Neuronal stem cell (in vitro differentiated cells): ENCODE results near the gene NBPF6.
"Not testable (repeated sequence)": the region's sequence is repeated elsewhere in the genome, so short reads cannot be mapped to it uniquely, and the experiment has no call there.

Experiments
- DNase-seq: peaks from one replicate; pipeline ENCODE4 v3.0.0-alpha.2; 2013; ENCODE audit warnings: low spot score
- H2AFZ ChIP-seq: one replicate; pipeline ENCODE4 v1.6.1; 2013; ENCODE audit warnings: mild to moderate bottlenecking, low read length, inconsistent platforms
- H2AK5ac ChIP-seq: 2 replicates; pipeline ENCODE4 v1.6.1; 2013; ENCODE audit warnings: low read depth, mild to moderate bottlenecking, inconsistent platforms, low read length, moderate library complexity, mixed read lengths
- H2BK120ac ChIP-seq: 2 replicates; pipeline ENCODE4 v1.6.1; 2013; ENCODE audit warnings: low read depth, mild to moderate bottlenecking, inconsistent platforms, low read length, moderate library complexity, mixed read lengths
- H2BK12ac ChIP-seq: one replicate; pipeline ENCODE4 v1.6.1; 2013; ENCODE audit warnings: low read length, inconsistent platforms
- H2BK15ac ChIP-seq: 2 replicates; pipeline ENCODE4 v1.6.1; 2013; ENCODE audit warnings: mild to moderate bottlenecking, low read length, inconsistent platforms, mixed read lengths
- H2BK5ac ChIP-seq: one replicate; pipeline ENCODE4 v1.6.1; 2013; ENCODE audit warnings: inconsistent platforms, mild to moderate bottlenecking, low read length, moderate library complexity
- H3K14ac ChIP-seq: one replicate; pipeline ENCODE4 v1.6.1; 2013; ENCODE audit warnings: low read length, inconsistent platforms
- H3K18ac ChIP-seq: 2 replicates; pipeline ENCODE4 v1.6.1; 2013; ENCODE audit warnings: low read length, inconsistent platforms
- H3K23ac ChIP-seq: 2 replicates; pipeline ENCODE4 v1.6.1; 2013; ENCODE audit warnings: low read depth, mild to moderate bottlenecking, mixed read lengths, low read length, inconsistent platforms; ENCODE audit not compliant: poor library complexity
- H3K27ac ChIP-seq: replicated peaks from 3 replicates; pipeline ENCODE4 v1.5.1; 2013; ENCODE audit warnings: low read length, inconsistent platforms
- H3K27me3 ChIP-seq, 3 experiments: 2 replicates each; pipeline ENCODE4 v1.6.1; 2013; ENCODE audit warnings: low read length in 3 of 3, mild to moderate bottlenecking in 2 of 3, inconsistent platforms in 1 of 3, low read depth in 1 of 3, mixed read lengths in 1 of 3, moderate library complexity in 1 of 3; ENCODE audit not compliant: control insufficient read depth in 3 of 3, insufficient read depth in 3 of 3
- H3K36me3 ChIP-seq, 2 donors: replicated peaks in 1 of 2; 2 replicates each; pipeline ENCODE4 v1.6.1; 2013; ENCODE audit warnings: low read length in 2 of 2; ENCODE audit not compliant: control insufficient read depth in 2 of 2, insufficient read depth in 2 of 2
- H3K4ac ChIP-seq: 2 replicates; pipeline ENCODE4 v1.6.1; 2013; ENCODE audit warnings: inconsistent platforms, mild to moderate bottlenecking, low read length, moderate library complexity
- H3K4me1 ChIP-seq, 2 donors: 1 replicate in 1 of 2; 2 replicates in 1 of 2; pipeline ENCODE4 v1.6.1; 2013; ENCODE audit warnings: low read length in 2 of 2, low read depth in 1 of 2; ENCODE audit not compliant: control insufficient read depth in 2 of 2, insufficient read depth in 1 of 2
- H3K4me2 ChIP-seq: one replicate; pipeline ENCODE4 v1.6.1; 2013; ENCODE audit warnings: mild to moderate bottlenecking, low read length, inconsistent platforms; ENCODE audit not compliant: insufficient read depth, poor library complexity, severe bottlenecking
- H3K4me3 ChIP-seq, 2 donors: 2 replicates each; pipeline ENCODE4 v1.5.1; 2013; ENCODE audit warnings: low read length in 2 of 2, mild to moderate bottlenecking in 2 of 2, inconsistent platforms in 1 of 2, moderate library complexity in 1 of 2
- H3K79me1 ChIP-seq: one replicate; pipeline ENCODE4 v1.6.1; 2013; ENCODE audit warnings: low read depth, mild to moderate bottlenecking, inconsistent platforms, low read length, moderate library complexity
- H3K9ac ChIP-seq: one replicate; pipeline ENCODE4 v1.6.1; 2013; ENCODE audit warnings: mild to moderate bottlenecking, low read depth, low read length, inconsistent platforms; ENCODE audit not compliant: poor library complexity
- H3K9me3 ChIP-seq, 2 donors: replicated peaks in 1 of 2; 2 replicates each; pipeline versions ENCODE3 to v1.6.1; 2013; ENCODE audit warnings: low read length in 2 of 2, mild to moderate bottlenecking in 2 of 2, inconsistent platforms in 1 of 2, low read depth in 1 of 2, mixed read lengths in 1 of 2, moderate library complexity in 1 of 2; ENCODE audit not compliant: control insufficient read depth in 2 of 2, insufficient read depth in 1 of 2
- H4K8ac ChIP-seq: one replicate; pipeline ENCODE4 v1.6.1; 2013; ENCODE audit warnings: low read depth, mild to moderate bottlenecking, inconsistent platforms, low read length, moderate library complexity
- H4K91ac ChIP-seq: one replicate; pipeline ENCODE4 v1.6.1; 2013; ENCODE audit warnings: low read length, low read depth, mild to moderate bottlenecking, inconsistent platforms; ENCODE audit not compliant: poor library complexity
- WGBS, 2 donors: extraction: QIAGEN DNeasy Blood & Tissue Kit; methylation state at CpG; one replicate each; pipeline ENCODE4 v1.1.7; 2013; ENCODE audit warnings: missing lambda C conversion rate in 2 of 2, mixed read lengths in 1 of 2; ENCODE audit not compliant: insufficient read length in 2 of 2, insufficient replicate concordance in 1 of 2; ENCODE audit errors: extremely low coverage in 2 of 2; 5-methylcytosine and 5-hydroxymethylcytosine counted together

NBPF6 gene

GRCh38 chr1:108495008-108495407 lies 44.9 kb downstream of the NBPF6 start:
- H3K4me3 ChIP-seq, H2AFZ ChIP-seq, H3K4ac ChIP-seq, H3K9me3 ChIP-seq, H2AK5ac ChIP-seq, H4K8ac ChIP-seq, H2BK5ac ChIP-seq, H3K18ac ChIP-seq, H3K14ac ChIP-seq, H3K4me1 ChIP-seq, H2BK12ac ChIP-seq, H3K36me3 ChIP-seq, H3K27me3 ChIP-seq, DNase-seq, H3K9ac ChIP-seq, H4K91ac ChIP-seq, H2BK120ac ChIP-seq, H3K23ac ChIP-seq, H2BK15ac ChIP-seq, H3K79me1 ChIP-seq, H3K4me2 ChIP-seq, H3K27ac ChIP-seq: not testable (repeated sequence)
- whole genome bisulfite sequencing, 2 donors = no CpG with 5 or more reads among the region's 1 CpG

DNA sequence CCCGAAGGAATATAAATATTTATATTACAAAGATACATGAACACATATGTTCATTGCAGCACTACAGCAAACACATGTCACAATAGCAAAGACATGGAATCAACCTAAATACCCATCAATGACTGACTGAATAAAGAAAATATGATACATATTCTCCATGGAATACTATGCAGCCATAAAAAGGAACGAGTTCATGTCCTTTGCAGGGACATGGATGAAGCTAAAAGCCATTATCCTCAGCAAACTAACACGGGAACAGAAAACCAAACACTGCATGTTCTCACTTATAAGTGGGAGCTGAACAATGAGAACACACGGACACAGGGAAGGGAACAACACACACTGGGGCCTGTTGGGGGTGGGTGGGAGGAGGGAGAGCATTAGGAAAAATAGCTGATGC lies 46.7 kb downstream of the NBPF6 start:
- H3K4ac ChIP-seq, H3K14ac ChIP-seq, H3K18ac ChIP-seq, H4K91ac ChIP-seq, H4K8ac ChIP-seq, DNase-seq, H2BK15ac ChIP-seq, H3K4me1 ChIP-seq, H2BK5ac ChIP-seq, H3K4me2 ChIP-seq, H2BK120ac ChIP-seq, H3K9ac ChIP-seq, H3K79me1 ChIP-seq, H2AK5ac ChIP-seq, H3K36me3 ChIP-seq, H3K27ac ChIP-seq, H3K27me3 ChIP-seq, H3K4me3 ChIP-seq, H2AFZ ChIP-seq, H3K23ac ChIP-seq, H3K9me3 ChIP-seq, H2BK12ac ChIP-seq: not testable (repeated sequence)
- WGBS, 2 donors = no CpG with 5 or more reads among the region's 4 CpGs

DNA sequence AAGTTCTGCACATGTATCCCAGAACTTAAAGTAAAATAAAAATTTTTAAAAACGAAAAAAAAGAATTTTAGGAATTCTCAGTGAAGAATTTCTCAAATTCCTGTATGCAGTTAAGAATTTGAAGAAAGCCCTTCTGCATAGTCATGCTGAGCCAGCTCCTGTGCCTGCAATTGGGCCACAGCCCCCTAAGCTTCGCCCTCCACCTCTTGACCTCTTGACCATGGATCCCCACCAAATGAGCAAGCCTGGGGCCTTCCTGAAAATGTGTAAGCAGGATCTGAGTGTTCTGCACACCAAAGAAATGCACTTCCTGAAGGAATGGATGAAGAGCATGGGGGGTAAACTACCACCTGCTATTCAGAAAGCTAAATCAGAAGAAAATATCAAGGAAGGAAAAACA lies 52.0 kb downstream of the NBPF6 start:
- Histone ChIP-seq H3K23ac (no peak overlapping the region), H3K4ac (no peak overlapping the region), H3K27ac (no peak overlapping the region), H3K4me3 (no peak overlapping the region), H4K8ac (no peak overlapping the region), H3K9me3 (no peaks in the 10 kb centered on the region), H2BK12ac (no peak overlapping the region), H3K27me3 (no peaks in the 10 kb centered on the region), H4K91ac (no peak overlapping the region), H3K79me1 (no peaks in the 10 kb centered on the region), H2AFZ (no peak overlapping the region), H3K14ac (no peak overlapping the region), H3K4me1 (peaks cover 0 to 2% of the 10 kb centered on the region in 2 donors), H3K36me3 (no peaks in the 10 kb centered on the region), H2AK5ac (no peak overlapping the region), H3K9ac (no peak overlapping the region), H3K18ac (no peak overlapping the region), H3K4me2 (no peak overlapping the region), H2BK120ac (no peak overlapping the region), H2BK15ac (no peak overlapping the region), H2BK5ac (no peak overlapping the region)
- WGBS, 2 donors = no CpG with 5 or more reads among the region's 2 CpGs
- no peak for DNase-seq

- no peak overlapping the region for H3K27ac ChIP-seq
- H3K36me3 ChIP-seq = no peaks in the 10 kb centered on the region
- no peak overlapping the region for H3K14ac ChIP-seq
- no peak overlapping the region for H2AK5ac ChIP-seq
- H4K91ac ChIP-seq = no peak overlapping the region
- no peak overlapping the region for H3K4ac ChIP-seq
- H2BK12ac ChIP-seq = no peak overlapping the region
- no peak for DNase-seq
- no peak overlapping the region for H2BK15ac ChIP-seq
- peaks cover 0 to 2% of the 10 kb centered on the region in 2 donors for H3K4me1 ChIP-seq
- no CpG with 5 or more reads among the region's 2 CpGs for WGBS, 2 donors
- no peak overlapping the region for H4K8ac ChIP-seq
- no peak overlapping the region for H3K4me2 ChIP-seq
- no peak overlapping the region for H2BK5ac ChIP-seq
- no peak overlapping the region for H3K23ac ChIP-seq
- H3K18ac ChIP-seq = no peak overlapping the region
- H3K9me3 ChIP-seq = no peaks in the 10 kb centered on the region
- H2AFZ ChIP-seq = no peak overlapping the region
- H3K9ac ChIP-seq = no peak overlapping the region
- H3K27me3 ChIP-seq = no peaks in the 10 kb centered on the region
- no peak overlapping the region for H3K4me3 ChIP-seq
- no peak overlapping the region for H2BK120ac ChIP-seq
- H3K79me1 ChIP-seq = no peaks in the 10 kb centered on the region
Observed at GRCh38 chr1:108502624-108503023, 52.5 kb downstream of the NBPF6 start.
